Measurements from ENCODE around the gene GGNBP2. TPM values are rescaled to one million over a fixed set of nuclear protein-coding genes. Genes with fewer than 3 reads are reported as not detected.

The GGNBP2 gene
- total RNA-seq (10 to 100 TPM; 65.1 to 67.0 TPM), polyA plus RNA-seq (63.3 TPM)

- H3K27me3 Mint-ChIP-seq, result peaks cover 0 to 2% of the 10 kb centered on the region in 2 donors
- POLR2A ChIA-PET, result interaction anchor here (0.5 to 3.8 kb wide), 5 partner anchors 9 to 57 kb away, joined by 4 to 56 read pairs (median 4); partner anchors contain the start of genes MRM1, MYO19 and PIGW
- peak within 1 kb of the TSS; percentile 94 to 99 (median 99) for H3K27ac Mint-ChIP-seq
- Histone ChIP-seq H3K4me1 (ENCODE audit: insufficient read depth, low read length) (peaks cover 33% of the 10 kb centered on the region), H3K27ac (ENCODE audit: low read depth, low read length) (peak within 1 kb of the TSS; percentile 97), H3K4me3 (ENCODE audit: low read length) (peak within 1 kb of the TSS; percentile 93), H3K27me3 (ENCODE audit: insufficient read depth, low read length, poor library complexity, severe bottlenecking) (no peaks in the 10 kb centered on the region), H3K9me3 (ENCODE audit: low read length) (no peaks in the 10 kb centered on the region), H3K36me3 (ENCODE audit: insufficient read depth, low read length) (no peaks in the 10 kb centered on the region)
- peak; percentile 89 to 96 (median 91) for DNase-seq
- peaks cover 0 to 30% (median 6%) of the 10 kb centered on the region in 3 donors for H3K36me3 Mint-ChIP-seq
- H3K9me3 Mint-ChIP-seq, result no peaks in the 10 kb centered on the region
- H3K4me3 Mint-ChIP-seq, result peak within 1 kb of the TSS; percentile 89 to 97 (median 92)
- CTCF ChIA-PET, result interaction anchor here (1.0 to 3.6 kb wide), 2 partner anchors 8 to 10 kb away, joined by 3 to 24 read pairs; partner anchors contain the start of genes MYO19 and PIGW
- peaks cover 31 to 51% (median 40%) of the 10 kb centered on the region in 3 donors for H3K4me1 Mint-ChIP-seq
Observed at GRCh38 chr17:36544307-36545076, at the start of gene GGNBP2. Gene GGNBP2 (plus strand): TSS chr17:36544919. CDS start chr17:36545725, 806 bp downstream.

GRCh38 chr17:36495076-36495578, 49.6 kb upstream of the GGNBP2 start:
- Mint-ChIP-seq H3K4me1 (peaks cover 14 to 33% (median 25%) of the 10 kb centered on the region in 3 donors), H3K9me3 (no peaks in the 10 kb centered on the region), H3K27ac (peak overlapping the region in 1 of 8 donors; percentile 65), H3K36me3 (peaks cover 0 to 85% (median 22%) of the 10 kb centered on the region in 3 donors), H3K27me3 (no peaks in the 10 kb centered on the region), H3K4me3 (no peak overlapping the region)
- H3K4me3 ChIP-seq (ENCODE audit: low read length), result no peak overlapping the region
- H3K9me3 ChIP-seq (ENCODE audit: low read length), result no peaks in the 10 kb centered on the region
- CTCF ChIA-PET, result interaction anchor here (1.0 to 1.3 kb wide), 2 partner anchors 12 to 107 kb away, joined by 3 to 11 read pairs; no protein-coding TSS in a partner anchor
- H3K27me3 ChIP-seq (ENCODE audit: insufficient read depth, low read length, poor library complexity, severe bottlenecking), result no peaks in the 10 kb centered on the region
- peaks cover 6% of the 10 kb centered on the region for H3K4me1 ChIP-seq (ENCODE audit: insufficient read depth, low read length)
- peaks cover 66% of the 10 kb centered on the region for H3K36me3 ChIP-seq (ENCODE audit: insufficient read depth, low read length)
- DNase-seq, result no peak
- no peak overlapping the region for H3K27ac ChIP-seq (ENCODE audit: low read depth, low read length)
- POLR2A ChIA-PET, result interaction anchor here (0.6 kb wide), 1 partner anchor 1170 kb away, joined by 3 read pairs; no protein-coding TSS in a partner anchor

GRCh38 chr17:36496018-36496789, 48.5 kb upstream of the GGNBP2 start:
- H3K9me3 Mint-ChIP-seq, result no peaks in the 10 kb centered on the region
- Histone ChIP-seq H3K36me3 (ENCODE audit: insufficient read depth, low read length) (peaks cover 66% of the 10 kb centered on the region), H3K27ac (ENCODE audit: low read depth, low read length) (no peak overlapping the region), H3K9me3 (ENCODE audit: low read length) (no peaks in the 10 kb centered on the region), H3K4me1 (ENCODE audit: insufficient read depth, low read length) (peaks cover 6% of the 10 kb centered on the region), H3K27me3 (ENCODE audit: insufficient read depth, low read length, poor library complexity, severe bottlenecking) (no peaks in the 10 kb centered on the region), H3K4me3 (ENCODE audit: low read length) (no peak overlapping the region)
- ChIA-PET POLR2A (no interaction called here), CTCF (interaction anchor here (0.6 kb wide), 1 partner anchor 549 kb away, joined by 3 read pairs; no protein-coding TSS in a partner anchor)
- H3K27ac Mint-ChIP-seq, result peak overlapping the region in 3 of 8 donors; percentile 27 to 41 (median 27)
- no peaks in the 10 kb centered on the region for H3K27me3 Mint-ChIP-seq
- peaks cover 8 to 25% (median 17%) of the 10 kb centered on the region in 3 donors for H3K4me1 Mint-ChIP-seq
- peaks cover 0 to 82% (median 20%) of the 10 kb centered on the region in 3 donors for H3K36me3 Mint-ChIP-seq
- no peak overlapping the region for H3K4me3 Mint-ChIP-seq
- no peak for DNase-seq

- Mint-ChIP-seq H3K27me3 (no peaks in the 10 kb centered on the region), H3K27ac (peak overlapping the region in 1 of 8 donors; percentile 54), H3K4me1 (peaks cover 0 to 9% (median 0%) of the 10 kb centered on the region in 3 donors), H3K4me3 (no peak overlapping the region), H3K36me3 (peaks cover 0 to 73% (median 18%) of the 10 kb centered on the region in 3 donors), H3K9me3 (no peaks in the 10 kb centered on the region)
- DNase-seq, result no peak
- Histone ChIP-seq H3K36me3 (ENCODE audit: insufficient read depth, low read length) (peaks cover 46% of the 10 kb centered on the region), H3K9me3 (ENCODE audit: low read length) (no peaks in the 10 kb centered on the region), H3K27ac (ENCODE audit: low read depth, low read length) (no peak overlapping the region), H3K27me3 (ENCODE audit: insufficient read depth, low read length, poor library complexity, severe bottlenecking) (no peaks in the 10 kb centered on the region), H3K4me3 (ENCODE audit: low read length) (no peak overlapping the region), H3K4me1 (ENCODE audit: insufficient read depth, low read length) (no peaks in the 10 kb centered on the region)
- ChIA-PET POLR2A (interaction anchor here (1.0 kb wide), 1 partner anchor 47 kb away, joined by 3 read pairs; no protein-coding TSS in a partner anchor), CTCF (interaction anchor here (1.4 kb wide), 1 partner anchor 9 kb away, joined by 3 read pairs; no protein-coding TSS in a partner anchor)
Observed at GRCh38 chr17:36498155-36498554, 46.6 kb upstream of the GGNBP2 start.

- Mint-ChIP-seq H3K9me3 (no peaks in the 10 kb centered on the region), H3K4me1 (peaks cover 0 to 5% (median 0%) of the 10 kb centered on the region in 3 donors), H3K27ac (peak overlapping the region in 2 of 8 donors; percentile 29 to 61), H3K27me3 (no peaks in the 10 kb centered on the region), H3K4me3 (no peak overlapping the region), H3K36me3 (peaks cover 0 to 72% (median 22%) of the 10 kb centered on the region in 3 donors)
- H3K36me3 ChIP-seq (ENCODE audit: insufficient read depth, low read length), result peaks cover 42% of the 10 kb centered on the region
- H3K27ac ChIP-seq (ENCODE audit: low read depth, low read length), result no peak overlapping the region
- no peaks in the 10 kb centered on the region for H3K27me3 ChIP-seq (ENCODE audit: insufficient read depth, low read length, poor library complexity, severe bottlenecking)
- H3K4me3 ChIP-seq (ENCODE audit: low read length), result no peak overlapping the region
- POLR2A ChIA-PET, result no interaction called here
- no peak for DNase-seq
- no peaks in the 10 kb centered on the region for H3K4me1 ChIP-seq (ENCODE audit: insufficient read depth, low read length)
- CTCF ChIA-PET, result interaction anchor here (1.4 kb wide), 1 partner anchor 8 kb away, joined by 3 read pairs; no protein-coding TSS in a partner anchor
- no peaks in the 10 kb centered on the region for H3K9me3 ChIP-seq (ENCODE audit: low read length)
Observed at GRCh38 chr17:36498560-36499300, 46.0 kb upstream of the GGNBP2 start.

GRCh38 chr17:36500745-36501225, 43.9 kb upstream of the GGNBP2 start:
- Mint-ChIP-seq H3K27me3 (no peaks in the 10 kb centered on the region), H3K36me3 (peaks cover 0 to 67% (median 19%) of the 10 kb centered on the region in 3 donors), H3K9me3 (no peaks in the 10 kb centered on the region), H3K27ac (peak overlapping the region in 2 of 8 donors; percentile 21 to 51), H3K4me3 (no peak overlapping the region), H3K4me1 (no peaks in the 10 kb centered on the region)
- no peaks in the 10 kb centered on the region for H3K27me3 ChIP-seq (ENCODE audit: insufficient read depth, low read length, poor library complexity, severe bottlenecking)
- ChIA-PET CTCF (interaction anchor here (2.1 kb wide), 1 partner anchor 17 kb away, joined by 5 read pairs; no protein-coding TSS in a partner anchor), POLR2A (no interaction called here)
- H3K9me3 ChIP-seq (ENCODE audit: low read length), result no peaks in the 10 kb centered on the region
- H3K36me3 ChIP-seq (ENCODE audit: insufficient read depth, low read length), result peaks cover 28% of the 10 kb centered on the region
- no peaks in the 10 kb centered on the region for H3K4me1 ChIP-seq (ENCODE audit: insufficient read depth, low read length)
- H3K4me3 ChIP-seq (ENCODE audit: low read length), result no peak overlapping the region
- no peak overlapping the region for H3K27ac ChIP-seq (ENCODE audit: low read depth, low read length)
- no peak for DNase-seq

GRCh38 chr17:36501351-36501750, 43.4 kb upstream of the GGNBP2 start:
- H3K9me3 ChIP-seq (ENCODE audit: low read length), result no peaks in the 10 kb centered on the region
- no peak overlapping the region for H3K4me3 ChIP-seq (ENCODE audit: low read length)
- ChIA-PET POLR2A (no interaction called here), CTCF (interaction anchor here (2.1 kb wide), 1 partner anchor 18 kb away, joined by 5 read pairs; no protein-coding TSS in a partner anchor)
- H3K27ac Mint-ChIP-seq, result no peak overlapping the region
- H3K9me3 Mint-ChIP-seq, result no peaks in the 10 kb centered on the region
- H3K4me3 Mint-ChIP-seq, result no peak overlapping the region
- peaks cover 23% of the 10 kb centered on the region for H3K36me3 ChIP-seq (ENCODE audit: insufficient read depth, low read length)
- H3K27me3 ChIP-seq (ENCODE audit: insufficient read depth, low read length, poor library complexity, severe bottlenecking), result no peaks in the 10 kb centered on the region
- no peak overlapping the region for H3K27ac ChIP-seq (ENCODE audit: low read depth, low read length)
- no peaks in the 10 kb centered on the region for H3K4me1 ChIP-seq (ENCODE audit: insufficient read depth, low read length)
- no peaks in the 10 kb centered on the region for H3K27me3 Mint-ChIP-seq
- peaks cover 0 to 67% (median 18%) of the 10 kb centered on the region in 3 donors for H3K36me3 Mint-ChIP-seq
- no peaks in the 10 kb centered on the region for H3K4me1 Mint-ChIP-seq
- DNase-seq, result no peak
